Activated T-helper 2 cell treated with anti-CD3 and anti-CD28 coated beads, Interferon-gamma antibody, Interleukin-2, Interleukin-4, amounts not matched to agents 10 μg/mL and 5 μg/mL and 100 μg/mL, durations not matched to agents 14 hours and 24 hours and 36 hours (primary cell): ENCODE measurements around the gene DYNLL2. TPM values are rescaled to one million over a fixed set of nuclear protein-coding genes. Genes with fewer than 3 reads are reported as not detected.
"Not testable (repeated sequence)": the region's sequence is repeated elsewhere in the genome, so short reads cannot be mapped to it uniquely, and the experiment has no call there.

Experiments used
- DNase-seq: peaks from one replicate; pipeline ENCODE4 v3.0.0; 2021; ENCODE audit warnings: low spot score
- H3K27ac Mint-ChIP-seq: one replicate; pipeline ENCODE4 v1.8.0; 2021; ENCODE audit warnings: mixed read lengths
- H3K27me3 Mint-ChIP-seq: one replicate; pipeline ENCODE4 v1.8.0; 2021; ENCODE audit warnings: low read depth, mixed read lengths
- H3K36me3 Mint-ChIP-seq: one replicate; pipeline ENCODE4 v1.8.0; 2021; ENCODE audit warnings: low read depth, mixed read lengths
- H3K4me1 Mint-ChIP-seq: one replicate; pipeline ENCODE4 v1.8.0; 2021; ENCODE audit warnings: low read depth, mixed read lengths
- H3K4me3 Mint-ChIP-seq: one replicate; pipeline ENCODE4 v1.8.0; 2021; ENCODE audit warnings: low read depth, mild to moderate bottlenecking, moderate library complexity, mixed read lengths
- H3K9me3 Mint-ChIP-seq: one replicate; pipeline ENCODE4 v1.8.0; 2021; ENCODE audit warnings: mixed read lengths
- intact Hi-C: fragments of 100-400 bp; cut with micrococcal nuclease; formaldehyde crosslinking; loops from one replicate; pipeline ENCODE4 v1.15.1; 2023
- total RNA-seq: library from RNA; stranded (reverse); gene quantifications from 2 replicates; pipeline ENCODE4 v1.2.3, GENCODE V29; 2022

Gene DYNLL2
- total RNA-seq, 1 donor from 2014 or later, result 33.6 TPM

DNA sequence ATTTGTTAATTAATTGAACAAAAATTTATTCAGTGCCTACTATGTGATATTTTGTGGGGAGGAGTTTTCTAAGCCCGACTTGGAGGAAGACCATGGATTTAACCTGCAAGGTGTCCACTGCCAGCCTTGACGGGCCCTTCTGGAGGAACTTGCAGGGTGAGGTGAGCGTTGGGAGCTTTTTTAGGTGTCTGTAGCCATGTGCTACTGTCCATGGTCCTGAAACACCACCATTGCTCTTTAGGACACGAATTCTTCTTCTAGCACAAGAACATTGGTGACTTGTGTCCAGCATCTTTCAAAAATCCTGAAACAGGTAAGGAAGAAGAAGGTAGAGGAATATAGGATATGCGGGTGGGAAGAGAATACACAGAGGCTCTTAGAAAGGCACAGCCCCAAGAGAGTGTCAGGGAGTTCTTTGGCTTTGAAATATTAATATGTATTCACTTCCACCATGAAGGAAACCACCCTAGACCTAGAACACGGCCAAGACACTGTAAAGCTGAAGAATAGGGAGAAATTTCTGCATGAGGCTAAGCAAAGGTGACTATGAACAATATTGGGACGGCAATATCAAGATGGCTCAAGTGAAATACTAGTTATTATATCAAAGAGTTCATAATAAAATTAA, 37.1 kb downstream of the DYNLL2 start:
- Mint-ChIP-seq H3K27ac (no peak overlapping the region), H3K4me3 (no peak overlapping the region), H3K27me3 (peaks cover 12% of the 10 kb centered on the region), H3K9me3 (no peaks in the 10 kb centered on the region), H3K4me1 (no peaks in the 10 kb centered on the region), H3K36me3 (no peaks in the 10 kb centered on the region)
- DNase-seq, result peak; percentile 26
- intact Hi-C loops, result no loop called here

DNA sequence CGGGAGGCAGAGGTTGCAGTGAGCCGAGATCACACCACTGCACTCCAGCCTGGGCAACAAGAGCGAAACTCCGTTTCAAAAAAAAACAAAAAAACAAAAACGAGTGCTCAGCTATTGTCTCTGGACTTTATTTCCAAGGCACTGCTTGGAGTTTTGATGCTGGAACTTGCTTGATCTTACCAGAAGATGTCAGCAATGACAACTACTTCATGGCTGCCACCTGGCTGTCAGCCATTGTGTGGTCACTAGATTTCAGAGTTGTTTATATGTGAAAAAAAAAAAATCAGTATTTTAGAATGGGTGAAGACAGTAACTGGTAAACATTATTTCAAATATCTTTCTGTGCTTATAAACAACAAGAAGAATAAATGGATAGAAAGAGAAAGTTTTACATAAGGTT, 38.7 kb downstream of the DYNLL2 start:
- no peaks in the 10 kb centered on the region for H3K9me3 Mint-ChIP-seq
- no peak overlapping the region for H3K27ac Mint-ChIP-seq
- H3K4me1 Mint-ChIP-seq, result no peaks in the 10 kb centered on the region
- DNase-seq, result no peak
- no peak overlapping the region for H3K4me3 Mint-ChIP-seq
- H3K36me3 Mint-ChIP-seq, result no peaks in the 10 kb centered on the region
- intact Hi-C loops, result loop anchor here (1.0 kb wide), 1 partner anchor 50 kb away; no protein-coding TSS in a partner anchor
- peaks cover 22% of the 10 kb centered on the region for H3K27me3 Mint-ChIP-seq

DNA sequence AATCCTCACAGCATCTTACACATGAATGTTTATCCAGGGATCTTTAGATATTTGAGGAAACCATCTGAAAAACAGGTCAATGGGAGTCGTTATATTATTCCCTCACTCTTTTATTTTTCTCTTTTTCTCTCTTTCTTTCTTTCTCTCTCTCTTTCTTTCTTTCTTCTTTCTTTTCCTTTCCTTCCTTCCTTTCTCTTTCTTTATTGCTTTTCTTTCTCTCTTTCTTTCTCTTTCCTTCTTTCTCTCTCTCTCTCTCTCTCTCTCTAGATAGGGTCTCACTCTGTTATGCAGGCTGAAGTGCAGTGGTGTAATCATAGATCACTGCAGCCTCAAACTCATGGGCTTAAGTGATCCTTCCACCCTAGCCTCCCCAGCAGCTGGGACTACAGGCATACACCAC, 44.6 kb downstream of the DYNLL2 start:
- H3K36me3 Mint-ChIP-seq, result no peaks in the 10 kb centered on the region
- no peak overlapping the region for H3K4me3 Mint-ChIP-seq
- no peak overlapping the region for H3K27ac Mint-ChIP-seq
- intact Hi-C loops, result no loop called here
- no peak for DNase-seq
- H3K4me1 Mint-ChIP-seq, result no peaks in the 10 kb centered on the region
- peaks cover 32% of the 10 kb centered on the region for H3K27me3 Mint-ChIP-seq
- H3K9me3 Mint-ChIP-seq, result no peaks in the 10 kb centered on the region

DNA sequence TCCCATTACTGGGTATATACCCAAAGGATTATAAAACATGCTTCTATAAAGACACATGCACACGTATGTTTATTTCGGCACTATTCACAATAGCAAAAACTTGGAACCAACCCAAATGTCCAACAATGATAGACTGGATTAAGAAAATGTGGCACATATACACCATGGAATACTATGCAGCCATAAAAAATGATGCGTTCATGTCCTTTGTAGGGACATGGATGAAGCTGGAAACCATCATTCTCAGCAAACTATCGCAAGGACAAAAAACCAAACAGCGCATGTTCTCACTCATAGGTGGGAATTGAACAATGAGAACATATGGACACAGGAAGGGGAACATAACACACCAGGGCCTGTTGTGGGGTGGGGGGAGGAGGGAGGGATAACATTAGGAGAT, 49.5 kb downstream of the DYNLL2 start:
- H3K4me1 Mint-ChIP-seq, intact Hi-C loops, DNase-seq, H3K27ac Mint-ChIP-seq, H3K36me3 Mint-ChIP-seq, H3K9me3 Mint-ChIP-seq, H3K4me3 Mint-ChIP-seq: not testable (repeated sequence)
- peaks cover 33% of the 10 kb centered on the region for H3K27me3 Mint-ChIP-seq

DNA sequence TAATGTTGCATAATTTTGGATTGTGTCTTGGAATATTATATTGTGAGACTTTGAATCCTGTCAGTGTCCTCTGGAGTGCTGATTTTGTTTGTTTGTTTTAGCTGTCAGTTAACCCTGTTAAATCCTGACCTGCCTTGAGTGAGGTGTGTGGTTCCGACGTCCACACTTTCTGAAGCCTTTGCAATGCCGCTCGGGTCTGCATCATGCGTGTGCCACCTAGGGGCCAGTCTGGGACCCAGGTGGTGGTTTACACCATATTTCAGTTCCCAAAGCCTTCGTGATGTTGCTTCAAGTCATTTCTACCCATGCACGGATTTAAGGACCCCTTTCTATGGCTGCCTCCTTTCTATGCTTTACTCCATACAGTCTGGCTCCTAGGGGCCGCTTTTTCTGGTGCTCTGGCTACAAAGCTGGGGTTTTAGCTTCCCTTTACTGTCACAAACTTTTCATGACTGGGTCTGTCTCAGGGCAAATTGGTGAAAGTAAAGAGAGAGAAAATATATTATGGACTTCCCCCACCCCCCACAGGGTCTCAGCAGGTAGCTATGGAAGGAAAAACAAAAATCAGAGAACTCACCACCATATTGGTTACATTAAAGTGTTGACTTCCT, 53.6 kb downstream of the DYNLL2 start:
- Mint-ChIP-seq H3K27ac (no peak overlapping the region), H3K4me1 (no peaks in the 10 kb centered on the region), H3K4me3 (no peak overlapping the region), H3K27me3 (peaks cover 24% of the 10 kb centered on the region), H3K9me3 (no peaks in the 10 kb centered on the region), H3K36me3 (no peaks in the 10 kb centered on the region)
- intact Hi-C loops, result no loop called here
- DNase-seq, result no peak

DNA sequence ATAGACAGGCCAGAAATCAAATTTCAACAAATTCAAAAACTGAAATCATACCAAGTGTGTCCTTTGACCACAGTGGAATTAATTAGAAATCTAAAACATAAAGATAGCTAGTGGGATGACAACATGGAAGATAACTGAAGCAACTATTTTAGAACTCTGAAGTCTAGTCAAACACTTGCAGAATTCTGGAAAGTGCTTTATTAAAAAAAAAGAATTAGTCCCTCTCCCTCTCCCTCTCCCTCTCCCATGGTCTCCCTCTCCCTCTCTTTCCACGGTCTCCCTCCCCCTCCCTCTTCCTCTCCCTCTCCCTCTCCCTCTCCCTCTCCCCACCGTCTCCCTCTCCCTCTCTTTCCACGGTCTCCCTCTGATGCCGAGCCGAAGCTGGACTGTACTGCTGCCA, 58.3 kb downstream of the DYNLL2 start:
- H3K27me3 Mint-ChIP-seq, result peaks cover 32% of the 10 kb centered on the region
- H3K4me3 Mint-ChIP-seq, result no peak overlapping the region
- peaks cover 3% of the 10 kb centered on the region for H3K4me1 Mint-ChIP-seq
- intact Hi-C loops, result no loop called here
- no peak for DNase-seq
- peaks cover 30% of the 10 kb centered on the region for H3K9me3 Mint-ChIP-seq
- H3K27ac Mint-ChIP-seq, result no peak overlapping the region
- peaks cover 8% of the 10 kb centered on the region for H3K36me3 Mint-ChIP-seq

DNA sequence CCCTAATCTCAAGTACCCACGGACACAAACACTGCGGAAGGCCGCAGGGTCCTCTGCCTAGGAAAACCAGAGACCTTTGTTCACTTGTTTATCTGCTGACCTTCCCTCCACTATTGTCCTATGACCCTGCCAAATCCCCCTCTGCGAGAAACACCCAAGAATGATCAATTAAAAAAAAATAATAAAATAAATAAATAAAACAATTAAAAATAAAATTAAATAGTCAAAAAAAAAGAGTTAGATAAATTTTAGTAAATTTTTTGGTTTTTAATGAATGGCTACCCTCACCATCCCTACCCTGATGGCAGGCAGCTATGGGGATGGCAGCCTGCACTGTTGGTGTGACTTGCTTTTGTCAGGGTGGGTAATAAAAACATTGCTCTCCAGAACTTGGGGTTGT, 60.1 kb downstream of the DYNLL2 start:
- H3K36me3 Mint-ChIP-seq, H3K27ac Mint-ChIP-seq, DNase-seq, H3K4me1 Mint-ChIP-seq, intact Hi-C loops, H3K4me3 Mint-ChIP-seq: not testable (repeated sequence)
- Mint-ChIP-seq H3K27me3 (peaks cover 43% of the 10 kb centered on the region), H3K9me3 (peaks cover 32% of the 10 kb centered on the region)

DNA sequence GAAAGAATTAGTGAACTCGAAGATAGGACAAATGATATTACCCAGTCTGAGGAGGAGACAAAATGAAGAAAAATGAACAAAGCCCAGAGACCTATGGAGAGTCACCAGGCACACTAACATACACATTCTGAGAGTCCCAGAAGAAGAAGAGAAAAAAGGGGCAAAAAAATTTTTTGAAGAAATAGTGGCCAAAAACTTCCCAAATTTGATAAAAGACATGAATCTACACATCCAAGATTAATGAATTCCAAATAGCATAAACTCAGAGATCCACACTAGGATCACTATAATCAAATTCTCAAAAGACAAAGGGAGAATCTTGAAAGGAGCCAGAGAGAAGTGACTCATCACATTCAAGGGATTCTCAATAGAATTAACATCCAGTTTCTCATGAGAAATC, 61.6 kb downstream of the DYNLL2 start:
- Mint-ChIP-seq H3K27me3 (peaks cover 52% of the 10 kb centered on the region), H3K36me3 (peaks cover 8% of the 10 kb centered on the region)
- DNase-seq, result no peak

More for the DNA sequence above, 61.6 kb downstream of the DYNLL2 start:
- H3K27ac Mint-ChIP-seq, result no peak overlapping the region
- H3K4me3 Mint-ChIP-seq, result no peak overlapping the region
- intact Hi-C loops, result no loop called here
- peaks cover 5% of the 10 kb centered on the region for H3K4me1 Mint-ChIP-seq
- H3K9me3 Mint-ChIP-seq, result peaks cover 32% of the 10 kb centered on the region

Other genes starting within 250 kb of the DYNLL2 start
- gene MRPS23, start 233.4 kb upstream of the DYNLL2 start, total RNA-seq, result 69.5 and 71.6 TPM in 2 replicates
- gene CUEDC1, start 128.0 kb upstream of the DYNLL2 start, total RNA-seq, result 0.30 and 0.34 TPM in 2 replicates
- gene VEZF1, start 95.2 kb upstream of the DYNLL2 start, total RNA-seq, result 37.1 and 38.7 TPM in 2 replicates
- gene SRSF1, start 76.2 kb upstream of the DYNLL2 start, total RNA-seq, result 448 and 450 TPM in 2 replicates
- gene OR4D1, start 65.0 kb downstream of the DYNLL2 start, total RNA-seq, result 0.05 and 0.09 TPM in 2 replicates
- gene OR4D2, start 83.6 kb downstream of the DYNLL2 start, total RNA-seq, result not detected in 2 replicates
- gene EPX, start 109.3 kb downstream of the DYNLL2 start, total RNA-seq, result not detected in 2 replicates
- gene MKS1, start 135.8 kb downstream of the DYNLL2 start, total RNA-seq, result 18.8 and 20.5 TPM in 2 replicates
- gene LPO, start 155.2 kb downstream of the DYNLL2 start, total RNA-seq, result not detected in 2 replicates
- not detected in 2 replicates for gene MPO, start 197.5 kb downstream of the DYNLL2 start, total RNA-seq
- 21.9 and 22.3 TPM in 2 replicates for gene TSPOAP1, start 245.4 kb downstream of the DYNLL2 start, total RNA-seq